Fibroblast of skin of right quadriceps (primary cell): Measurements from ENCODE around the gene LOXHD1.
A peak's percentile ranks its signal among the peaks of the same experiment; 100 is the strongest.

ENCODE experiments used
- DNase-seq: peaks from one replicate; pipeline ENCODE4 v3.0.0-alpha.2; 2013

LOXHD1 gene

GRCh38 chr18:46627136-46627535 is 29.9 kb downstream of the LOXHD1 start:
- no peak for DNase-seq

- DNase-seq, result no peak
Observed at GRCh38 chr18:46625069-46625468, 32.0 kb downstream of the LOXHD1 start.

DNA sequence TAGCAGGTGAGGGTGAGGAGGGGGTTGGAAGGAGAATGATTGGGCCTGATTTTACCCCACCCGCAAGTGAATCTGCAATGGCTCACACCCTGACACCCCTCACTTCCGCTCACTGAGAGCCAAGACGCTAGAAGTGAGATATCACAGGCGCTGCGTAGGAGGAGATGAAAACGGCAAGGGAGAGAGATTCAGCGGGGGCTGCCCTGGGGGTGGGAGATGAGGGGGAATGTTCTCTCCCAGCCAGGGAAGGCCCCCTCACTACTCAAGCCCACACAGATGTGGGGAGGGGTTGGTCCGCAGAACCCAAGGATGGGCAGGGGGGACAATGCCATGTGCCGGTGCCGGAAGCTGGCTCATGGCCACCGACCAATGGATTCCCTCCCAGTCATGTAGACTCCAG is 32.9 kb downstream of the LOXHD1 start:
- DNase-seq, result no peak

DNA sequence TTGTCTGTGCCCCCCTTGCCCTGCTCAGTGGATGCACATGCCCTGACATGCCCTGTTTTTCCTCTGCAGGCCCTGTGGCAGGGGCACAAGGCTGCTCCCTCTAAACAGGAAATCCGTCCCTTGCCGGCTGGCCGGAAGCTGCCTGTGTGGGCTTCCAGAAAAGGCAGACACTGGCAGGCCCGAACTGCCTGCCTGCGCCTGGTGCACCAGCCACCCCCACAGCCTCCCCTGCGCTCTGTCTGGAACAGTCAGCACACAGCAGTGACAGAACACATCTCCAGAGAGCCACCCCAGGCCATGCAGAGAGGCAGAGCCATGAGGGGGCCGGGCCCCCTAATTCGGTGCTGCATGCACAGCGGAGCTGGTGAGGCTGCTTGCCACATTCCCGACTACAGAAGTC is 33.5 kb downstream of the LOXHD1 start:
- no peak for DNase-seq

- peak; percentile 5 for DNase-seq
Observed at GRCh38 chr18:46622999-46623398, 34.0 kb downstream of the LOXHD1 start.

DNA sequence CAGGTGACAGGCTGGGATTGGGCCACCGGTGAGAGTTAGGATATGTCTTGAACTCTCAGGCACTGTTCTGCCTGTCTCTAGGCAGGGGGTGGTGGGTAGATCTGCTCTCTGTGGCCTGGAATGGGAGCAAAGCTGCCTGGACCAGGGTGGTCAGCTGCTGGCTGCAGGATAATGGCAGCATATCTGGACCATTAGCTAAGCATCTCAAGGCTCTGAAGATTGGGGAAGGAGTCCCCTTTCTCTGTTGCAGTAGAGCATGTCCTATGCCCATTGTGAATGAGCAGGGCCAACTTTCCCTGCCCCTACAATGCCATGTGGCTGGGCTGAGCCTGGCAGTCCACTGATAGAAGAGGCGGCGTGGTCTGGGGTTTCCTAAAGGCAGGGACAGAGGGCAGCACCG is 34.6 kb downstream of the LOXHD1 start:
- DNase-seq, result no peak

DNA sequence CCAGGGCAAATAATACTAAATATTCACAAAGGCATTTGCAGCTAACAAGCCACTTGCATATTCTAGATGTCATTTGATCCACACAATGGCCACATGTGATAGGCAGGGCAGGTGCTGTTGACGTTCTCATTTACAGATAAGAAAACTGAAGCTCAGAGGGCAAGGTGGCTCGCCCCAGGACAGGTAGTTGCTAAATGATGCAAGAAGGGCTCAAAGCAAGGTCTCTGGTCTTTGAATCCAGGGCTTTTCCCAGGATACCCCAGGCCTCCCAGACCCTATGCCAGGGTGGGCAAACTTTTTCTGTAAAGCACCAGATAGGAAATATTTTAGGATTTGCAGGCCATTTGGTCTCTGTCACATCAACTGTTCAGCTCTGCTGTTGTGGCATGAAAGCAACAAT is 35.1 kb downstream of the LOXHD1 start:
- DNase-seq, result no peak

DNA sequence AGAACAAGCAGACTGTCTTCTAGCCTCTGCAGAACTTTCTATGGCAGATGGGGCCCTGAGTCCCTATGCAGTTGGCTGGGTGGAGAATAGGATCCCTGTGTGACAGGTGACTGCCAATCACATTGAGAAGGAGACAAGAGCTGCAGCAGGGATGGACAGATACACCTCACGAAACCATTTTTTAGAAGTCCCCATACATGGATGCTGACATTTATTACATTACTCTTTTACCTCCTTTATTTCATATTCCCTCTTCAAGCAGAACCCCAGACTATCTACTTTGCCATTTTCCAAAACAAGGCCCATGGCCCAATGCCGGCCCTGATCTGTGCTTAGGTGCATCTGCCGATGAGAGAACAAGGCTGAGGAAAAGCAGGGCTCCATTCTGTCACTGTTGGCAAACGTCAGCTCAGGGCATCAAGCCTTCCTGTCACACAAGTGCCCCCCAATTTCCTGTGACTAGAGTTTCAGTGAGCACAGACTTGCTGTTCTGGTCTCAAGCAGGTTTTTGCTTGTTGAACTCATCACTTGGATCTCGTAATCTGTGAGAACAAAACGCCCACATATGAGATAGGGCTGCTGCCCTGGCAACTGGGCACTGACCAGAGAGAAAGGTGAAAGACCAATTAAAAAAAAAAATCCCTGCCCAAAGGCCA is 35.8 kb downstream of the LOXHD1 start:
- no peak for DNase-seq

DNA sequence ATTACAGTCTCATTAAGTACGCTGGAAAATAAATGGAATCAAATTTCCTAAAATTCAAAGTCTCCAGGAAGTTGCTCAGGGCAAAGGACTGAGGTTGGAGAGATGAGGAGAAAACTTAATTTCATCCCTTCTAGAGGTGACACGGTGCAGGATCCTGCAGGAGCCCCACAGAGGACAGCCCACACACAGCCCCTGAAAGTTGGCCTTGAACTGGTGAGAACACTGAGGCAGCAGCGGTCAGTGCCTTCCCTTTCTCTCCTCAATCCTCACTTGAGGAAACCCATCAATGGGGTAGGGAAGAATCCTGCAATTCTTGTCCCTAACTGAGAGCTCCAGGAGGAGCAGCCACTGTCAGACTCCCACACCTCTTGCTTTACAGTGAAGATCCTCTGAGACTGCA is 37.5 kb downstream of the LOXHD1 start:
- no peak for DNase-seq

GRCh38 chr18:46615720-46616119 is 41.3 kb downstream of the LOXHD1 start:
- DNase-seq, result no peak

DNA sequence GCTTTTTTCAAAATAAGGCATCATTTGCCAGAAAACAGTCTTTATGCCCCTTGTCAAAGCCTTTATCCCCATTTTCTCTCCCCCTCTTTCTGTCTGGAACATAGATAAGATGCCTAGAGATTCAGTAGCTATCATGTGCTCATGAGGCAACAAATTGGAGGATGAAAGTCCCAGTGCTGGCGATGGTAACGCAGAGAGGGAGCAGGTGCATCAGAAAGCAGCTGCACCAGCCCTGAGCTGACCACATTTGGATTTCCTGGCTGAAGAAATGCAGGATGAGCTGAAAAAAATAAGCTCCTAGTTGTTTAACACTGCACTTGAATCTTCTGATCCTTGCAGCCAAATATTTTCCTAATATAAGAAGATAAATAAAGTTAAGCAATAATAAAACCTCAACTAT is 48.0 kb downstream of the LOXHD1 start:
- DNase-seq, result no peak

DNA sequence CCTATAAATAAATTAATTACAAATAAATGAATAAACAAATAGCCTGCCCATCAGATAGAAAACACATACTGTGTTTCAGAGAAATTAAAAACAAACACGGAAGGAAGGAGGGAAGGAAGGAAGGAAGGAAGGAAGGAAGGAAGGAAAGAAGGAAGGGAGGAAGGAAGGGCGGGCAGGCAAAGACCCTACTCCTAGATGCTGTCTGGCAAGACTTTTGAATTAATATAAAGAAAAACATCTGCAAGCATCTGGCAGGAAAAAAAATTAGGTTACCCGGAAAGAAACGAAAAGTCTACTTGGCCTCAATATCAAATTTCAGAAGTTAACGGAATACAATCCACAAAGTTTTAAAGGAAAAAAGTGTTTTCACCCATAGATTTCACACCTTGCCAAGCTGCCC is 49.1 kb downstream of the LOXHD1 start:
- DNase-seq, result no peak

GRCh38 chr18:46601141-46601805 is 55.7 kb downstream of the LOXHD1 start:
- DNase-seq, result no peak

- DNase-seq, result no peak
Observed at GRCh38 chr18:46596119-46596518, 60.9 kb downstream of the LOXHD1 start.

DNA sequence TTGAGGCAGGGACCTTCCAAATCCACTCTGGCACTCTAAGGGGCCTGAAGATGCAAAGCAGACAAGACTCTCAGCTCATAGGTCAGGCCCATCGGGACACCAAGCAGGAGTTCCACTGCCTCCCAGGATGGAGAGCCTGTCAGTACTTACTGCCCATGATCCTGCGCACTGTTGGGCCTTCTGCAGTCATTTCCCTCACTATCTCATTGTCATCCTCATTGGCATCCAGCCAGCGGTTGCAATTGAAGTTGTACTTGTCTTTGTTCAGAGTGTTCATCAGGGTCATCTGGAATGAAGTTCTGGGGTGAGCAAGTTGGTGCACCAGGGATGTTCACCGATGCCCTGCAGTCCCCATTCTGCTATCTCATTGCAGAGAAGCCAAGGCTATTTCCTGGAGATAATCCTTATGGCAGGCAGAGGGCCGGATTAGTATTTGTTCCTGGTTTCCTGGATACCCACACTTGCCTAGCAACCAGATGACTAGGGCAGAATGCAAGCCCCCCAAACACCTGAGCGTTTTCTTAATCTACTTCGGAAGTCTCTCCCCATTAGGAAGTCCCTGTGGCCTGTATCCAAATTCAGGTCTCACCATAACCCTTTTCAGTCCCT is 65.1 kb downstream of the LOXHD1 start:
- no peak for DNase-seq

- DNase-seq, result no peak
Observed at GRCh38 chr18:46590103-46590502, 66.9 kb downstream of the LOXHD1 start.

DNA sequence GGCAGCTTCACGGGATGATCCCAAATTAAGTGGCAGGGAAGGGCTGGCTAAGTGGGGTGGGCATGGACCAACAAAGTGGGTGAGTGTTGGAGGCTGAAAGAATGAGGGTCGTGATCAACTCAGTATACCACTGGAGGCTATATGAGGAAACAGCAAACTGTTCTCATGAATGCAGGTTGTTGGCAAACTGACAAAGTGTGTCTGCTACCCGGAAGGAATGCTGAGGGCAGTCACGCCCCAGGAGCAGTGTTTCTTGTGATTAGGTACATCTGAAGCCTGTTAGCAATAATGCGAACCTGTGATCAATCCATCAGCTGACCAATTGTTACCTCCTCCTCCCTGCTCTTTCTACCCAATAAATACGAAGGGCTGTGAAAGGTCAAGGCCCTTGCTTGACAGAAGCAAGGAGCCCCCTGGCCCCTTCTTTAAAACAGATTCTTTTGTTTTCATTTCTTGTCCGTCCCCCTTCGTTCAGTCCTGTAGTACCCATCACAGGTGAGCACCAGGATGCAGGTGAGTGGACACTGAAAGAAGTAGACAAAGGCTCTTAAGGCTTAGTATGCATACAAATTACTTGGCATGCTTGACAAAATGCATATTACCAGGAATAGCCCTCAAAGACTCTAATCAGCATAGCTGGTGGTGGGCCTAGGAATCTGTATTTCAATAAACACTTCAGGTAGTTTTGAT is 67.9 kb downstream of the LOXHD1 start:
- no peak for DNase-seq

DNA sequence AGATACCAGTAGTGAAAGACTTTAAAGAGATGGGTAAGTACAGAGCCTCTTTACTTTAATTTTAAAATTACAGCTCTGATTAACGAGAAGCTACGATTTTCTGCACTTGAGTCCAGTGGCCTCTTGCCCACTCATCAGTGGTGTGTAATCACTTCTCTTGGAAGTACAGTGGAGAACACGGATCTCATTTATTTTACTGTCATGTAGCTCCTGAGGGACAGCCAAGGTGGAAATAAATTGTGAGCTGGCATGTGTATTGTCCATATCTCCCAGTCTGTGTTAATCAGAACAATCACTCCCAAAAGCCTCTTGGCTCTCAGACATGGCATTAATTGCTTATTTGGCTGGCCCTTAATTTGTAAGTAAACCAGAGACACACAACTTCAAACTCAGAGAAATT is 69.4 kb downstream of the LOXHD1 start:
- DNase-seq, result no peak

DNA sequence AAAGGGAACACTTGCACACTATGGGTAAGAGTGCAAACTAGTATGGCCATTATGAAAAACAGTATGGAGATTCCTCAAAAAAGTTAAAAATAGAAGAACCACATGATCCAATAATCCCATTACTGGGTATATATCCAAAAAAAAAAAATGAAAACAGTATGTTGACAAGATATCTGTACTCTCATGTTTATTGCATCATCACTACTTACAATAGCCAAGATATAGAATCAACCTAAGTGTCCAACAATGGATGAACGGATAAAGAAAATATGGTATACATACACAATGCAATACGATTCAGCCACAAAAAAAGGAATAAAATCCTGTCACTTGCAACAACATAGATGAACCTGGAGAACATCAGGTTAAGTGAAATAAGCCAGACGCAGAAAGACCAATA is 73.3 kb downstream of the LOXHD1 start:
- no peak for DNase-seq

GRCh38 chr18:46581648-46582047 is 75.4 kb downstream of the LOXHD1 start:
- DNase-seq, result no peak

DNA sequence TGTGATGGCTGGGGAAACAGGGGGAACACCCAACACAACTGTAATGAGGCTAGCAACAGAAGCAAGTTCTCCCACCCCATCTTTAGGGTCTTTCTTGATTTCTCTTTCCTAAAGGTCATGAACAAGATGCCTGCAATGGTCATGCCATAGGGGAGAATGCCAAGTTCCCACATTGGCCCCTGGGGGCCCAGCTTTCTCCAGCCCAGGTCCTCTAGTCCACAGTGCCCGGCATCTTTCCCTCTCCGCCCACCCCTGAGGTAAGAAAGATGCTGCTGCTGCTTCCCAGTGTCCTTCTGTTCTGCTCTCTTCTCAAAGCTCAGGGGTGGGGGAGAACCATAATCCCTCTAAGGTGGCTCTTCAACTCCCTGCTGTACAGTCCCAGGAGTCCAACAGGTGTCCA is 78.0 kb downstream of the LOXHD1 start:
- DNase-seq, result no peak

- no peak for DNase-seq
Observed at GRCh38 chr18:46577546-46577945, 79.5 kb downstream of the LOXHD1 start.

- no peak for DNase-seq
Observed at GRCh38 chr18:46575851-46576250, 81.2 kb downstream of the LOXHD1 start.

GRCh38 chr18:46574743-46575115 is 82.3 kb downstream of the LOXHD1 start:
- DNase-seq, result no peak
